H9 (cell line): ENCODE data around the gene PDK2. TPM values are rescaled to one million over a fixed set of nuclear protein-coding genes. Genes with fewer than 3 reads are reported as not detected.

Experiments used
- DNase-seq: peaks from one replicate; pipeline ENCODE4 v3.0.0-alpha.2; 2017
- H2AFZ ChIP-seq: one replicate; pipeline ENCODE4 v1.6.1; 2013; ENCODE audit warnings: mild to moderate bottlenecking, low read length, control low read depth, moderate library complexity
- H2AK5ac ChIP-seq: 2 replicates; pipeline ENCODE4 v1.6.1; 2013; ENCODE audit warnings: low read length, control low read depth, mixed read lengths; ENCODE audit not compliant: insufficient read length
- H2BK120ac ChIP-seq: one replicate; pipeline ENCODE4 v1.6.1; 2013; ENCODE audit warnings: low read depth, mild to moderate bottlenecking, low read length, control low read depth, inconsistent platforms; ENCODE audit not compliant: poor library complexity, severe bottlenecking
- H2BK12ac ChIP-seq: 2 replicates; pipeline ENCODE4 v1.6.1; 2013; ENCODE audit warnings: low read length, control low read depth, mixed read lengths, low read depth; ENCODE audit not compliant: insufficient read length
- H2BK15ac ChIP-seq: 2 replicates; pipeline ENCODE4 v1.6.1; 2013; ENCODE audit warnings: low read depth, low read length, control low read depth
- H2BK20ac ChIP-seq: one replicate; pipeline ENCODE4 v1.6.1; 2013; ENCODE audit warnings: low read depth, mild to moderate bottlenecking, low read length, control low read depth, inconsistent platforms; ENCODE audit not compliant: poor library complexity, severe bottlenecking
- H2BK5ac ChIP-seq: 2 replicates; pipeline ENCODE4 v1.6.1; 2013; ENCODE audit warnings: low read length, control low read depth, mixed read lengths; ENCODE audit not compliant: insufficient read length
- H3K14ac ChIP-seq: 2 replicates; pipeline ENCODE4 v1.6.1; 2013; ENCODE audit warnings: low read length, control low read depth; ENCODE audit not compliant: insufficient read depth
- H3K18ac ChIP-seq: 2 replicates; pipeline ENCODE4 v1.6.1; 2013; ENCODE audit warnings: low read depth, mild to moderate bottlenecking, mixed read lengths, low read length, control low read depth; ENCODE audit not compliant: insufficient read length
- H3K23ac ChIP-seq: 2 replicates; pipeline ENCODE4 v1.6.1; 2013; ENCODE audit warnings: low read length, control low read depth, mixed read lengths, low read depth; ENCODE audit not compliant: insufficient read length
- H3K23me2 ChIP-seq: 2 replicates; pipeline ENCODE4 v1.6.1; 2013; ENCODE audit warnings: low read depth, mild to moderate bottlenecking, mixed read lengths, low read length, control low read depth; ENCODE audit not compliant: insufficient read length, poor library complexity, severe bottlenecking
- H3K27ac ChIP-seq: 2 replicates; pipeline ENCODE4 v1.5.1; 2013; ENCODE audit warnings: low read length, control low read depth, mixed read lengths, low read depth; ENCODE audit not compliant: insufficient read length
- H3K27me3 ChIP-seq: 2 replicates; pipeline ENCODE4 v1.6.1; 2013; ENCODE audit warnings: low read length, control low read depth, inconsistent platforms; ENCODE audit not compliant: insufficient read depth
- H3K4ac ChIP-seq: 2 replicates; pipeline ENCODE4 v1.6.1; 2013; ENCODE audit warnings: low read depth, mild to moderate bottlenecking, control low read depth, inconsistent platforms, low read length, moderate library complexity
- H3K4me1 ChIP-seq: 2 replicates; pipeline ENCODE4 v1.6.1; 2013; ENCODE audit warnings: low read length, control low read depth, inconsistent platforms; ENCODE audit not compliant: insufficient read depth
- H3K4me2 ChIP-seq: 2 replicates; pipeline ENCODE4 v1.6.1; 2013; ENCODE audit warnings: low read length, control low read depth, mixed read lengths; ENCODE audit not compliant: insufficient read length, insufficient read depth
- H3K56ac ChIP-seq: 2 replicates; pipeline ENCODE4 v1.6.1; 2013; ENCODE audit warnings: low read depth, mild to moderate bottlenecking, mixed read lengths, low read length, control low read depth; ENCODE audit not compliant: insufficient read length
- H3K79me1 ChIP-seq: 2 replicates; pipeline ENCODE4 v1.6.1; 2013; ENCODE audit warnings: low read depth, mild to moderate bottlenecking, moderate library complexity, low read length, control low read depth, inconsistent platforms; ENCODE audit not compliant: insufficient read depth, poor library complexity, severe bottlenecking
- H3K79me2 ChIP-seq: 2 replicates; pipeline ENCODE4 v1.6.1; 2013; ENCODE audit warnings: low read length, control low read depth, inconsistent platforms; ENCODE audit not compliant: insufficient read depth
- H3K9ac ChIP-seq: 2 replicates; pipeline ENCODE4 v1.6.1; 2013; ENCODE audit warnings: low read length, control low read depth, mixed read lengths; ENCODE audit not compliant: insufficient read length; ENCODE audit errors: extremely low read depth
- H3K9me3 ChIP-seq: one replicate; pipeline ENCODE4 v1.6.1; 2013; ENCODE audit warnings: low read depth, low read length, inconsistent platforms; ENCODE audit not compliant: control insufficient read depth
- H3T11ph ChIP-seq: one replicate; pipeline ENCODE4 v1.6.1; 2013; ENCODE audit warnings: mild to moderate bottlenecking, low read length, control low read depth, inconsistent platforms
- H4K20me1 ChIP-seq: one replicate; pipeline ENCODE4 v1.6.1; 2013; ENCODE audit not compliant: control insufficient read depth, insufficient read length, insufficient read depth
- H4K5ac ChIP-seq: 2 replicates; pipeline ENCODE4 v1.6.1; 2013; ENCODE audit warnings: low read depth, mild to moderate bottlenecking, mixed read lengths, low read length, control low read depth; ENCODE audit not compliant: insufficient read length
- H4K8ac ChIP-seq: replicated peaks from 2 replicates; pipeline ENCODE4 v1.6.1; 2013; ENCODE audit warnings: low read length, control low read depth, mixed read lengths, low read depth; ENCODE audit not compliant: insufficient read length
- H4K91ac ChIP-seq: 2 replicates; pipeline ENCODE4 v1.6.1; 2013; ENCODE audit warnings: low read depth, mild to moderate bottlenecking, moderate library complexity, mixed read lengths, low read length, control low read depth; ENCODE audit not compliant: insufficient read length
- H3K27ac Mint-ChIP-seq, 3 experiments: 2 replicates in 2 of 3; 3 replicates in 1 of 3; pipeline ENCODE4 v1.8.0; 2020 to 2021; ENCODE audit warnings: mixed read lengths in 3 of 3, mild to moderate bottlenecking in 1 of 3, moderate library complexity in 1 of 3
- H3K27me3 Mint-ChIP-seq: 2 replicates; pipeline ENCODE4 v1.8.0; 2021; ENCODE audit warnings: low read depth, mild to moderate bottlenecking, moderate library complexity, mixed read lengths
- H3K36me3 Mint-ChIP-seq, 3 experiments: 2 replicates in 2 of 3; 3 replicates in 1 of 3; pipeline ENCODE4 v1.8.0; 2020 to 2021; ENCODE audit warnings: low read depth in 3 of 3, mixed read lengths in 3 of 3; ENCODE audit not compliant: insufficient read depth in 1 of 3
- H3K4me1 Mint-ChIP-seq, 2 experiments: 2 replicates each; pipeline ENCODE4 v1.8.0; 2020; ENCODE audit warnings: mixed read lengths in 2 of 2
- H3K4me3 Mint-ChIP-seq, 2 experiments: 2 replicates in 1 of 2; 3 replicates in 1 of 2; pipeline ENCODE4 v1.8.0; 2020 to 2021; ENCODE audit warnings: mild to moderate bottlenecking in 2 of 2, mixed read lengths in 2 of 2, moderate library complexity in 1 of 2
- H3K9me3 Mint-ChIP-seq, 2 experiments: 2 replicates in 1 of 2; 3 replicates in 1 of 2; pipeline ENCODE4 v1.8.0; 2020; ENCODE audit warnings: mild to moderate bottlenecking in 2 of 2, mixed read lengths in 2 of 2, moderate library complexity in 1 of 2
- CTCF ChIP-seq: fragments of 200-600 bp; sonication (generic); conservative IDR thresholded peaks from 3 replicates; pipeline ENCODE4 v1.8.0; 2021; ENCODE audit warnings: antibody characterized with exemption, mild to moderate bottlenecking
- WGBS: extraction: QIAGEN DNeasy Blood & Tissue Kit; methylation state at CpG from one replicate; pipeline ENCODE4 v1.1.7; 2013; ENCODE audit warnings: missing lambda C conversion rate, low lambda C conversion rate, mixed read lengths; ENCODE audit not compliant: insufficient read length; ENCODE audit errors: extremely low coverage; 5-methylcytosine and 5-hydroxymethylcytosine counted together
- total RNA-seq: library from RNA; stranded (reverse); gene quantifications from 2 replicates; pipeline ENCODE4 v1.2.1, GENCODE V29; 2021

PDK2 gene
- total RNA-seq, 1 experiment from 2014 or later: 19.9 TPM

GRCh38 chr17:50059759-50060273 lies 35.3 kb upstream of the PDK2 start:
- no peak overlapping the region for H2BK12ac ChIP-seq
- H3K79me2 ChIP-seq: no peaks in the 10 kb centered on the region
- H3K4me2 ChIP-seq: no peak overlapping the region
- H2AK5ac ChIP-seq: no peak overlapping the region
- H4K91ac ChIP-seq: no peak overlapping the region
- no peak overlapping the region for H3K14ac ChIP-seq
- H2BK15ac ChIP-seq: no peak overlapping the region
- H3K9ac ChIP-seq: no peak overlapping the region
- H4K5ac ChIP-seq: no peak overlapping the region
- no peaks in the 10 kb centered on the region for H3K79me1 ChIP-seq
- H3K27me3 ChIP-seq: no peaks in the 10 kb centered on the region
- Mint-ChIP-seq H3K27ac (no peak overlapping the region), H3K4me1 (peaks cover 28 to 32% of the 10 kb centered on the region in 2 experiments), H3K9me3 (no peaks in the 10 kb centered on the region), H3K36me3 (no peaks in the 10 kb centered on the region), H3K4me3 (no peak overlapping the region), H3K27me3 (peaks cover 19% of the 10 kb centered on the region)
- WGBS: no CpG with 5 or more reads among the region's 5 CpGs
- H2BK5ac ChIP-seq: no peak overlapping the region
- H3K18ac ChIP-seq: no peak overlapping the region
- peaks cover 4% of the 10 kb centered on the region; the same call in 1 of the 2 replicates for H3K4me1 ChIP-seq
- DNase-seq: no peak
- TF ChIP-seq CTCF: no peak
- H3K4ac ChIP-seq: no peak overlapping the region
- H3K56ac ChIP-seq: no peak overlapping the region
- no peak overlapping the region for H3K27ac ChIP-seq
- H3K23me2 ChIP-seq: peaks cover 15% of the 10 kb centered on the region
- no peaks in the 10 kb centered on the region for H3K9me3 ChIP-seq
- H3K23ac ChIP-seq: no peak overlapping the region
- H2BK120ac ChIP-seq: no peak overlapping the region
- no peaks in the 10 kb centered on the region for H4K20me1 ChIP-seq
- no peak overlapping the region for H2BK20ac ChIP-seq
- no peak overlapping the region for H4K8ac ChIP-seq
- H2AFZ ChIP-seq: no peak overlapping the region
- no peak overlapping the region for H3T11ph ChIP-seq
